NCI-H1092 (cell line): ENCODE measurements around the gene UBD.

Experiments
- DNase-seq: peaks from one replicate; lab custom pipeline; 2025; lab: John Stamatoyannopoulos, UW

The UBD gene

DNA sequence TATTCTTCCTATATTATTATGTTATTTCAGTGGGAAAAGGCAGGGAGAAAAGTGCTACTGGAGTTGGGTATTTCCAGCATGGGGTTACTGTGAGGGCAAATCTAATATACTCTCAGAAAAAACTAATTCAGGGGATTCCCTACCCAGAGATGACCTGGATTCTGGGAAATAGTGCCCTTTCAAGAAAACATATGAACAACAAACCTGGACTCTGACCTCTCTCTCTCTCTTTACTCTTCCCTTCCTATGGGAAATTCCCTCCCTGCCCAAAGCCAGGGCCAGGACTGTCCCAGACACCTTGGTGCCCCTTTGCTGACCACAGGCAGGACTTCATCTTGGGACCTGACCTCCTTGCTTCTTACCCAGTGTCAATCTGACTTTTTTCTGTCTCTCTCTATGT, 1.6 kb upstream of the UBD start:
- DNase-seq = no peak

DNA sequence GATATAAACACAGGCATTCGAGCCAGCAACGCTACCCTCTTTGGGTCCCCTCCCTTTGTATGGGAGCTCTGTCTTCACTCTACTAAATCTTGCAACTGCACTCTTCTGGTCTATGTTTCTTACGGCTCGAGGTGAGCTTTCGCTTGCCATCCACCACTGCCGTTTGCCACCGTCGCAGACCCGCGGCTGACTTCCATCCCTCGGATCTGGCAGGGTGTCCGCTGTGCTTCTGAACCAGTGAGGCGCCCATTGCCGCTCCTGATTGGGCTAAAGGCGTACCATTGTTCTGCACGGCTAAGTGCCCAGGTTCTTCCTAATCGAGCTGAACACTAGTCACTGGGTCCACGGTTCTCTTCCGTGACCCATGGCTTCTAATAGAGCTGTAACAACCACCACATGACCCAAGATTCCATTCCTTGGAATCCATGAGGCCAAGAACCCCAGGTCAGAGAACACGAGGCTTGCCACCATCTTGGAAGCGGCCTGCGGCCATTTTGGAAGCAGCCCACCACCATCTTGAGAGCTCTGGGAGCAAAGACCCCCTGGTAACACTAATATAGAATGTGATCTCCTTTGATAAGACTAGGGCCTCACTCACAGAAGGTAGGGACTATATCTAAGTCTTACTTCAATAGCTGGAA, 973 bp downstream of the UBD start:
- no peak for DNase-seq

DNA sequence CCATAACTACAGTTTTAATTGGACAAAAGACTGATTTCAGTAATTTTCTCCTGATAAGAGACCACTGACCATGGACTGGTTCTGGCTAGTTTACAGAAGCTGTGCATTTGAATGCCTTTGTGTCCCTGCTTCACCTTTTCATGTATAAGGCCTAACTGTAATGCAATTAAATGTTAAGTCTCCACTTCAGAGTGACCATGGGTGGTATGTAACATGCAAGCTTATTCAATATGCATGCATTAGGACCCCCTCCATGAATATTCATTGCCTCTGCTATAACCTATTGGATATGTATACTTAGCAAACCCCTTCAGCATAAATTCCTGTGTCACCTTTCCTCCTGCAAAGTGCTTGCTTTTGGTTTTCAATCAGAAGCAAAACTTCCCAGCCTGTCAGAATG, 2.2 kb downstream of the UBD start:
- no peak for DNase-seq

DNA sequence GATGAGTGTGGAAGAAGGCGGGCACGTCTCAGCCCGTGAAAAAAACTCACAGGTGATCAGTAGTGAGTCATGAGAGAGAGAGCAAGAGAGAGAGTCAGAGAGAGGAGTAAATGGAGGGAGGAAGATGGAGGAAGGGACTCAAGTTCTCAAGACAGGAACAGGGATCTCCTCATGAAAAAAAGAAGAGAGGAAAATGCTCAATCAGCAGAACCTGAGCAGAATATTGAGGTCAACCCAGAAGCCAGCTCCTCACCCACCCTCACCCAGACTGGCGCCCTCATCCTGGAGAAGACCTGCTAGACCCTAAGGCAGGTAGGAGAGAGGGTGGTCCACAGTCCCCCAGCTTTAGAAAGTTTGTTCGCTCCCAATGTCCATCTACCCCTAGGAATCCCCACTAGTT, 4.8 kb downstream of the UBD start:
- DNase-seq = no peak

DNA sequence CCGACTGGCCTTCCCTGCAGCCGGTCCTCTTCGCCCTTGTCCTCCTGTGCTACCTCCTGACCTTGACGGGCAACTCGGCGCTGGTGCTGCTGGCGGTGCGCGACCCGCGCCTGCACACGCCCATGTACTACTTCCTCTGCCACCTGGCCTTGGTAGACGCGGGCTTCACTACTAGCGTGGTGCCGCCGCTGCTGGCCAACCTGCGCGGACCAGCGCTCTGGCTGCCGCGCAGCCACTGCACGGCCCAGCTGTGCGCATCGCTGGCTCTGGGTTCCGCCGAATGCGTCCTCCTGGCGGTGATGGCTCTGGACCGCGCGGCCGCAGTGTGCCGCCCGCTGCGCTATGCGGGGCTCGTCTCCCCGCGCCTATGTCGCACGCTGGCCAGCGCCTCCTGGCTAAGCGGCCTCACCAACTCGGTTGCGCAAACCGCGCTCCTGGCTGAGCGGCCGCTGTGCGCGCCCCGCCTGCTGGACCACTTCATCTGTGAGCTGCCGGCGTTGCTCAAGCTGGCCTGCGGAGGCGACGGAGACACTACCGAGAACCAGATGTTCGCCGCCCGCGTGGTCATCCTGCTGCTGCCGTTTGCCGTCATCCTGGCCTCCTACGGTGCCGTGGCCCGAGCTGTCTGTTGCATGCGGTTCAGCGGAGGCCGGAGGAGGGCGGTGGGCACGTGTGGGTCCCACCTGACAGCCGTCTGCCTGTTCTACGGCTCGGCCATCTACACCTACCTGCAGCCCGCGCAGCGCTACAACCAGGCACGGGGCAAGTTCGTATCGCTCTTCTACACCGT, 6.1 kb downstream of the UBD start:
- no peak for DNase-seq

DNA sequence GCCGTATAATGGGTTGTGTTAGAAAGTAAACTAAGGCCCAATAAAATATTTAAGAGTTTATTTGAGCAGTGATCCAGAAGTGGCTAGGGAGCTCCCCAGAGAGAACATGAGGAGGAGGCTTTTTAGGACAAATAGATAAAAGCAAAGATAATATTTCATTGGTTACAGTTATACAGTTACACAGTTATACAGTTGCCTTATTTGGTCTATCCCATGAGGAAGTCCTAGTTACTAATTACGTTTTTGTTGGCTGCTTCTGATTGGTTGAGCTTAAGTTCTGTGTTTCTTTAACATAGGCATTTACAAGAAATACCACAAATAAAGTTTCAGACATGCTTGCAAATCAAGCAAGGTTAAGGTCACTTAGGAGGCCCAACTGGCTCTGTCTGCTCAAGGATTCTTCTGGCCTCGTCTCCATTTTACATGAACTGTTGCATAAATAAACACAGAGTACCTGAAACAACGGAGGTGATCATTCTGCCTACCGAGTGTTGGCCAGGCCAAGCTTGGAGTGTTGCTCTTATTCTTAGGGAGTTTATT, 7.0 kb downstream of the UBD start:
- DNase-seq = no peak

DNA sequence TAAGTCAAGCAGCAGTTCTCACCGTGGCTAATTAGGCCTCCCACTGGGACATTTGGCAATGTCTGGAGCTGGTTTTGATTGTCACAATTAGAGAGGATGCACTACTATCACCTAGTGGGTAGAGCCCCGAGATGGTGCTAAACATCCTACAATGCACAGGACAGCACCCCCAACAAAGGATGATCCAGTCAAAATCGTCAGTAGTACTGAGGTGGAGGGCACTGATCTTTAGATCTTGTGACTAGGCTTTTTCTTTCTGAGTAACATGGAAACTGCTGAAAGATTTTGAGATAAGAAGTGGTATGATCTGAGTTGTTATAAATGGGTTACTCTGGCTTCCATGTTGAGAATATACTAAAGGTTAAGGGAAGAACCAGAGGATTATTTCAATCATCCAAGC, 12.0 kb downstream of the UBD start:
- no peak for DNase-seq

DNA sequence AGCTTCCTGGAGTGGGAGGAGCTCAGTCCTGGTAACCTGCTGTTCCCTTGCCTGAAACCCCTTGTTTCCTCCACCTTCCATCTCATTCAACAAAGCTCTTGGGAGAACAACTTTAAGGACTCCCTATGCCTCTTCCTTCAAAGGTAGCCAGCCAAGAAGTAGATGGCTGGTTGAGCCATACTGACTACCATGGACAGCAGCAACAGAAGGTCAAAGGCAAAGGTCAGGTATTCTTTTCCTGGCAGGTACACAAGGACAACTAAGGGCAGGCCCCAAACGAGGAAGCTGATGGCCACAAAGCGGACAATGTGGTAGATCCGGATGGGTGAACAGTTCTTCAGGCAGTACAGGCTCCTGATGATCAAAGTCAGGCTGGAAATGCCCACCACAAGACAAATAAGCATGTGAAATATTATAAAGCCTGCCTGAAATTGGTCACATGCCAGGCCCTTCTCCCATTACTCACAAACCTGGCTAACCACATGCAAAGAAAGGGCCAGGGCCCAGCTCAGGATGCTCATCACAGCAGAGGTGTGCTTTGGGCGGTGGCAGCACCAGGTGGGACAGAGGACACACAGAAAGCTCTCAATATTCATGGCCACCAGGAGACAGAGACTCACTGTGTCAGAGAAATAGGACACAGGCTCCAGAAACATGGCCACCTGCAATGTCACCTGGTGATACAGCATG, 21.7 kb downstream of the UBD start:
- no peak for DNase-seq

DNA sequence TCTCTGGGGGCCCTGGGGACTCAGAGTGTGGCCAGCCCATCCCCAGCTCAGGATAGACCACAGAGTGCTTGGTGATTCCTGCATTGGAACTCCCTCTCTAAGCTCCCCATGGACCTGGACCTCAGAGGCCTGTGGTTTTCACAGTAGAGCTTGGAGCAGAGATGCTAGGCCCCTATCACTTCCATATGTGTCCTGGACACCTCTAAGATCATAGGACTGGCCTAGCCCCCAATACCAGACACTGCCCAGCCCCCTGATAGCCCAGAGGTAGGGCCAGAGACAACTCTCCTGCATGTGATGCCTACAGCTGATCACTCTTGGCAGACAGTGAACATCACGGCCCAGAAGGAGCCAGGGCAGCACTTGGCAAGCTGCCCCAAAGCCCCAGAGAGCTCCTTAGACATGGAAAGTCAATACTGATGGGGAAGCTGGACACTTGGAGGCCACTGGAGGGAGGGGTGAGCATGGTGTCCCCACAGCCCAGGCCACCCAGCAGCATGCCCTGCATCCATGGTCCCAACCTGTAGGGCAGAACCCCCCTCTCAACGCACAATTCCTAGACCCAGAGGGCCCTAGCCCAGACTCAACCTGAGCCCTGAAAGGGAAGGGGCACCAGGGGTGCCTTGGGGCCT, 27.1 kb downstream of the UBD start:
- DNase-seq = no peak

DNA sequence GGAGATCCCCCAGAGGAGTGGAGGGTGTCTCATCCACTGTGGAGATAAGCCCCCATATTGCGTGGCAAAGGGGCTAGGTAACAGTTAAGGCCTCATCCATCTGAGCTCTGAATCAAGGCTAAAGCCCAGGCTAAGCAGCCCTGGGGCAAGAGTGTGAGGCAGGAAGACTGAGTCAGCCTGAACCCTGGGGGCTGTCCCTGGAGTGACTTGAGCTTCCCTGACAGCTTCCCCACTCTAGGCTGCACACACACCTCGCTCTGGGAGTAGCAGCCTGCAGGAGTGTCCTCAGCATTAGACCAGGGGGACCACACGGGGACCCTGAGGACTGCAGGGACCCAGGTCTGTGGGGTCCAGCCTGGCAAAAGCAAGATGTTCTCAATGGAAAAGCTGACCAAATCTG, 27.9 kb downstream of the UBD start:
- DNase-seq = no peak

DNA sequence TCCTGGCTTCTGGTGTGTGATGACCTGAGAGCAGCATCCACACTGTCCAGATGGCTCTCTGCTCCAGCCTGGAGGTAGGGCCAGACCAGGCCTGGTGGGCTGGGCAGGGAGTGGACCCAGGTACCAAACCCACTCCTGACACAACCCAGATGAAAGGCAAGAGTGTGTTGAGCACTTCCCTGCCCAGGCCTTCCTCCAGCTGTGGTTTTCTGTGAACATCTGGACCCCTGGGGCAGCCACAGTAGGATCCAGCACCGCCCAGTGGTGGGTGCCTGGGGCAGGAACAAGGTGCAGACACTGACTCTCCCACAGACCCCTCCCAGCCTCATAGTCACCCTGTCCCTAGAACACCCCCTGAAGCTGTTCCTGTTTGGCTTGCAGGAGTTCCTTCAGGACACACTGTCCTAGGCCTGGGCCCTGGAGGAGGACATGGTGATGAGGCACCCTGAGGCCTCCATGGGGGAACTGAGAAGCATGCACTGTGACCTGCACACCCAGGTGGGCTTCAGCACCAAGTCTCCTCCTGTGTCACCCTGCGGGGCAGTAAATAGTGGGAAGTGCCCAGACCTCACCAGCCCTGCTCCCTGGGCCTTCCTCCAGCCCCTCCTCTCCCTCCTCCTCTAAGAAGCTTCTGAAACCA, 28.7 kb downstream of the UBD start:
- DNase-seq = no peak

DNA sequence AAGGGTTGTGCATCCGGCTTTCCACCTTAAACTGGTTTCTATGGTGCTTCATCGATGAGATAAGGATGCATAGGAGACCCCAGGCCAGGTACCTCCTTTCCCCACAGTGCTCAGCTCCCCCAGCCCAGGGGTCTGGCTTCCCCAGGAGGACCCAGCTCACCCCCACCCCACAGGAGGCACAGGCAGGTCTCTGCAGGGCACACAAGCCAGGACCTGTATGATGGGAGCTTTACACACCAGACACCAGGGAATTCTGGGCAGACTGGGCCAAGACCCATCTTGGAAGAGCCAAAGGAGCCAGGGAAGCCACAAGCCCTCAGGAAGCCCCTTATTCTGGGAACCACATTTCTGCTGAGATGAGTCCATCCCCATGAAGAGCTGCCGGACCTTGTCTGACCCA, 29.6 kb downstream of the UBD start:
- DNase-seq = no peak

DNA sequence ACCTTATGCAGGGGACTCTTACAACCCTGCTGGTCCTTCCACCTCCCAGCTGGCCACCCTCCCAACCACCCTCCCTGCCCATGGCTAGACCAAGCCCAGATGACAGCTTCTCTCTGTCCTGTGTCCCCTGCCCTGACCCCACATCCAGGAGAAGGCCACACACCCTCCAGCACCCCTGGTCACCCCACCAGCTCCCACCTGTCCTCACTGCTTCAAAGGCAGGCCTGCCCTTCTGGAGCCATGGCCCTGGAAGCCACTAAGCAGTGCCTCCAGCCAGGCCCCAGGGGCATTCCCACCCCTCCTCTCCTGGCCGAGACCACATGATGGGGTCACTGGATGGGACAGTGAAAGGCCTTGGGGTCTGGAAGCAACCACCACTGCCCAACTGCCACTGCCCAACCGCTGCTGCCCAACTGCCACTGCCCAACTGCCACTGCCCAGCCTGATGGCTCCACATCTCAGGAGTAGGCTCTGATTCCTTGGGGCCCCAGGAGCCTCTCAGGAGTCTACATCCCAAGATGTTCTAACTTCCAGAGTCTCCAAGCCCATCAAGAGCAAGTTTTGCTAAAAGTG, 30.5 kb downstream of the UBD start:
- no peak for DNase-seq

DNA sequence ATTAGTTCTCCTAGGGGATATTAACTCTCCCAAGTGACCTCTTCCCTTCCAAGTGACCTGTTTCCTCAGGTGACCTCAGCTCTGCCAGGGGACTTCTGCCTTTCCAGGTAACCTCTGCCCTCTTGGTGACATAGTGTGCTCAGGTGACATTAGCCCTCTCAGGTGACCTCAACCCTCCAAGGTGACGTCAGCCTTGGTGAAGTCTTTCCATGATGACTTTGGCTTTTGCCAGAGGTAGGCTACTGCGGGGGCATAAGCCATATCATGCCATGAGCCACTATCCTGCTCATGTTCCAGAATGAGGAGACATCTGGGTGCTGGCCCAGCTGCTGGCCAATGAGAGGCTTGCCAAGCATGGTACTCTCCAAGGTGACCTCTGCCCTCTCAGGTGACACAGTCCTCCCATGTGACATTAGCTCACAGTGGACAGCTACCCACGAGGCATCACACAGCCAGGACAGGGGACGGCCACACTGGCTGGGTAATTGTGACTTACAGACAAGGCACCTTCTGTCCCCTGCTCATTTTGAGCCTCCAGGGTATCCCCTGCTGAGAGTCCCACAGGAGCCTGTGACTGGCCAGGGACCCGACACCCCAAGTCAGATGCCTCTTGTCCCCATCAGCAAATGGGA, 31.1 kb downstream of the UBD start:
- DNase-seq = no peak

DNA sequence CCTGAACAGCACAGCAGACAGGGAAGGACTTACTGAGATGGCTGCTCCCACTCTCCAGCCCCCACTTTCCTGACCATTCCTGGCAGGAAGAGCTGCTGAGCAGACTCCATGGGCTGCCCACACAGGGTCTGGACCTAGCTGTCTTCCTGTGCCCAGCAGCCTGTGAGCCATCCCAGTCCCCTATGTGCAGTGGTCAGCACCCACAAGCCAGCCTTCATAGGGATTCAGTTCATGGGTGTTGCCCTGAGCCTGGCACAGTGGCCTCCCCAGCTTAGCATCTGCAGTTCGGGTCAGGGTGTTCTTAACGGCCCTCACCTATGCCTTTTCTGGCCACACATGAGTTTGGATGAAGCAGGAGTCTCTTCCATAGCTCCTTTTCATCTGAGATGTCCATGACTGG, 32.0 kb downstream of the UBD start:
- no peak for DNase-seq

DNA sequence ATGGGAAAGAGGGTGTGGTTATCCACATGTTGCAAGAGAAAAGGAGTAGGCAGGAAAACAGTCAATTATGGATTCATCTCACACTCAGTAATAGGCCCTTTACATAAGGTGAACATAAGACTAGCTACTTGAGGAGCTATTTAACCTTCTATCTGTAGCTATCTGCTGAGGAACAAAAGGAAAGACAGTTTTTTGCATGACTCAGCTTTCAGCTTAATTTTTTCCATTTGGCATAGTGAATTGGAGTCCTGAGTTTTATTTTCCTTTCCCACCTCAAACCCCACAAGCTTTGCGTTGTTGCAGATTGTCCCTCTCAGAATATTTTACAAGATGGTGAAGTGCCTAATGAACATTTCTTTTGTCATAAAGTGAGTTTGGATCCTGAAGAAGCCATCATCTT, 32.4 kb downstream of the UBD start:
- DNase-seq = no peak

DNA sequence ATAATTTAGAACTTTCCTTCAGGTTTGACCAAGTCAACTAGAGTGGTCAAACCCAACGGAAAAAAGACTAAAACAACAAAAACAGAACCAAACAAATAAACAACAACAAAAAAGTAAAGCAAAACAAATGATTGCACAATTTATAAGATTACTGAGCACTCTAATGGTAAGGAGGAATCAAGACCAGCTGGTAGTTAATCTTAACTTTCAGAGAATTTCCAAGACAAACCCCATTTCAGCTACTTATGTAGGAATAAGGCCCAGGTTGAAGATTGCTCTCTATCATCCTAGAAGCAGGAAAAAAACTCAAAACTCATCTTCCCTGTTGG, 34.3 kb downstream of the UBD start:
- no peak for DNase-seq

DNA sequence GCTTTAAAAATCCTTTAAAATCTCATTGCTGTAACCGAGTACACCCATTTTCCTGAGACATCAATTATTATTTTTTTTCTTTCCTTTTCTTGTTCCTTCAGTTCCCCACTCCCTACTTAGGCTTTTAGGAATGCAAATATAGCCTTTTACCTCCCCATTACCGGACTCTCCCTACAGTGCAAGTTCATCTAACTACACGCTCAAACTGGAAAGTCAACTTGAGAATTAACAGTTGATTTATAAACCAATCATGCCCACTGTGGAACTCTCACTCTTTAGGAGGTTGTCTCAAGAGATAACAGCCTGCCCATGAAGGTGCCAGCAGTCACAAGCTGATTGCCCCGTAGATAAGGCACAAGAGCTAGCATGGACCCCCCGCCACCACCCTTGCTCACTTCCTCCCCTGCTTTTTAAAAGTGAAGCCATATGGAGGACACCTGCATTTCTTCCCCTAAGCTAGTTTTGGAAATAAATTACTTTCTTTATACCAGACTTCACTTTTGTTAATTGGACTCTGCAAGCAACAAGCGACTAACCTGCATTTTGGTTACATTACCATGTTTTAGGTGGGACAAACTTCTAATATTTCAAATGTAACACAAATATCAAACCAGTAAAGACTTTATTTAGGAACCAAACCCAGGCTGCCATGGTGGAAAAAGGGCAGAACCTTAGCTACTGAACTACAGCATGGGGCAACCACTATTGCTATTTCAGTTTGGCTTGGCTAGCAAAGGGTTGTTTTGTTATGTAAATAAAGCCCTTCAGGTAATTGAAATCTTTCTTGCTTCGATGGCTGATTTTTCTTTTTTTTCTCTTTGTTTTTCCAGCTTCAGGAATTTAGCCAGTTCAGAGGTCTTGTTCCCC, 34.9 kb downstream of the UBD start:
- no peak for DNase-seq

DNA sequence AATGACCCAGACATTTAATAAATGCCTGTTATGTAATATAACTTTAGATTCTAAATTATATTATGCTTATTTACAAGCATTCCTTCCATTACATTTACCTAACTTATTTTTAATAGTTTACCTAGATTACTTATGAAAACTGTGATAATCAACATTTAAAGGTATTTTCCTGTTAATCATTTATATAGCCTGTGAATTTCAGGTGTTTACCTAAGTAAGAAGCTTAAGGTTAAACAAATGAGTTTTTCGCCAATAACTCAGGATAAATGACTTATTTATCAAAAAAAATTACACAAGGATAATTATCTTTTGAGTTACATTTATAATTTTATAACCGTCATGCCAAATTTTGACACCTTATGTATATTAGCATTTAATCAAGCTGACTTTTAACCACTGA, 35.5 kb downstream of the UBD start:
- no peak for DNase-seq

DNA sequence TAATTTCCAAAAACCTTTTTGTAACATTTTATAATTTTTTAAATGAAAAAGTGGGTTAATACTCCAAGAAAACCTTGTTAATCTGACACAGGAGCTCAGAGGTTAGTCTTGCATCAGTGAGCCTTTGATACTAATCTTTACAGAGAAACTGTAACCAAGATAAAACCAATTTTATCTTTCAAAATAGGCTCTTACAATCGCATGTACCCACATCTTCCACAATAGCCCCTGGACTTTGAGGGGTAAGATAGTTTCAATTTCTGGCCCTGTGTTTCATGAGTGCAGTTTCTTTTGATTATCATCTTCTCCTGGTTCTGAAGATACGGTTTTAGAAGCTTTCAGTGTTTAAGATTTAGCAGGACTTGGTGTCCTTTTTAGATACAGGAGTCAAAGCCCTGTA, 37.3 kb downstream of the UBD start:
- no peak for DNase-seq
